ENCODE results near the gene ROPN1. TPM values are rescaled to one million over a fixed set of nuclear protein-coding genes. Genes with fewer than 3 reads are reported as not detected.

ROPN1 gene
- total RNA-seq, 2 experiments from 2014 or later: not detected

- H3K4me1 ChIP-seq (ENCODE audit: insufficient read depth, low read length, poor library complexity, severe bottlenecking): peaks cover 37% of the 10 kb centered on the region
- intact Hi-C loops (cut with micrococcal nuclease; ENCODE audit: unreplicated experiment): no loop called here
- H3K9me2 ChIP-seq (ENCODE audit: insufficient read depth, low read length): no peaks in the 10 kb centered on the region
- no peaks in the 10 kb centered on the region for H3K9me3 ChIP-seq (ENCODE audit: low read length)
- peaks cover 83% of the 10 kb centered on the region for H3K36me3 ChIP-seq (ENCODE audit: insufficient read depth, low read length)
- peaks cover 37% of the 10 kb centered on the region; the same call in 1 of the 2 replicates for H3K79me2 ChIP-seq (ENCODE audit: insufficient read depth, low read depth, low read length)
- DNase-seq (ENCODE audit: low spot score): no peak
- H3K4me2 ChIP-seq (ENCODE audit: low read length): peak overlapping the region; percentile 59
- TF ChIP-seq CTCF (conservative IDR thresholded peaks at IDR 0.05; ENCODE audit: low read length) (no peak), EZH2phosphoT487 (IDR thresholded peaks at IDR 0.05; ENCODE audit: borderline replicate concordance, low read depth, low read length) (no peak)
- ChIA-PET CTCF (ENCODE audit: unreplicated experiment) (no interaction called here), POLR2A (no interaction called here)
- no TSS peak for BruUV-seq (replicated peaks)
- H2AFZ ChIP-seq (ENCODE audit: low read length): no peak overlapping the region
- H3K4me3 ChIP-seq (ENCODE audit: low read depth, low read length, poor library complexity, severe bottlenecking): no peak overlapping the region
- peak overlapping the region; percentile 50 for H3K27ac ChIP-seq (ENCODE audit: low read depth, low read length, poor library complexity, severe bottlenecking)
- H4K20me1 ChIP-seq (ENCODE audit: insufficient read depth, low read length): peaks cover 10% of the 10 kb centered on the region; the same call in 1 of the 2 replicates
These were observed 38.9 kb downstream of the ROPN1 start for GRCh38 chr3:123952844-123953520.

- no peak for TF ChIP-seq EZH2phosphoT487 (IDR thresholded peaks at IDR 0.05; ENCODE audit: borderline replicate concordance, low read depth, low read length)
- no peak for TF ChIP-seq CTCF (conservative IDR thresholded peaks at IDR 0.05; ENCODE audit: low read length)
- no peaks in the 10 kb centered on the region for H3K9me3 ChIP-seq (ENCODE audit: low read length)
- H3K36me3 ChIP-seq (ENCODE audit: insufficient read depth, low read length): peaks cover 91% of the 10 kb centered on the region
- no peak overlapping the region for H3K27ac ChIP-seq (ENCODE audit: low read depth, low read length, poor library complexity, severe bottlenecking)
- ChIA-PET POLR2A (interaction anchor here (0.6 kb wide), 1 partner anchor 23 kb away, joined by 8 read pairs; no protein-coding TSS in a partner anchor), CTCF (ENCODE audit: unreplicated experiment) (no interaction called here)
- no peak for DNase-seq (ENCODE audit: low spot score)
- H3K4me3 ChIP-seq (ENCODE audit: low read depth, low read length, poor library complexity, severe bottlenecking): no peak overlapping the region
- H4K20me1 ChIP-seq (ENCODE audit: insufficient read depth, low read length): peaks cover 10% of the 10 kb centered on the region; the same call in 1 of the 2 replicates
- peaks cover 25% of the 10 kb centered on the region; the same call in 1 of the 2 replicates for H3K79me2 ChIP-seq (ENCODE audit: insufficient read depth, low read depth, low read length)
- H3K4me2 ChIP-seq (ENCODE audit: low read length): no peak overlapping the region
- H2AFZ ChIP-seq (ENCODE audit: low read length): no peak overlapping the region
- intact Hi-C loops (cut with micrococcal nuclease; ENCODE audit: unreplicated experiment): no loop called here
- no TSS peak for BruUV-seq (replicated peaks)
- H3K9me2 ChIP-seq (ENCODE audit: insufficient read depth, low read length): no peaks in the 10 kb centered on the region
- H3K4me1 ChIP-seq (ENCODE audit: insufficient read depth, low read length, poor library complexity, severe bottlenecking): peaks cover 25% of the 10 kb centered on the region
These were observed 40.1 kb downstream of the ROPN1 start for GRCh38 chr3:123951522-123952447.
